Measurements from ENCODE around the gene PCDHGB3. TPM values are rescaled to one million over a fixed set of nuclear protein-coding genes. Genes with fewer than 3 reads are reported as not detected.
"Not testable (repeated sequence)": the region's sequence is repeated elsewhere in the genome, so short reads cannot be mapped to it uniquely, and the experiment has no call there.

PCDHGB3 gene
- total RNA-seq, 2 donors from 2014 or later = 11.2 to 15.4 TPM

DNA sequence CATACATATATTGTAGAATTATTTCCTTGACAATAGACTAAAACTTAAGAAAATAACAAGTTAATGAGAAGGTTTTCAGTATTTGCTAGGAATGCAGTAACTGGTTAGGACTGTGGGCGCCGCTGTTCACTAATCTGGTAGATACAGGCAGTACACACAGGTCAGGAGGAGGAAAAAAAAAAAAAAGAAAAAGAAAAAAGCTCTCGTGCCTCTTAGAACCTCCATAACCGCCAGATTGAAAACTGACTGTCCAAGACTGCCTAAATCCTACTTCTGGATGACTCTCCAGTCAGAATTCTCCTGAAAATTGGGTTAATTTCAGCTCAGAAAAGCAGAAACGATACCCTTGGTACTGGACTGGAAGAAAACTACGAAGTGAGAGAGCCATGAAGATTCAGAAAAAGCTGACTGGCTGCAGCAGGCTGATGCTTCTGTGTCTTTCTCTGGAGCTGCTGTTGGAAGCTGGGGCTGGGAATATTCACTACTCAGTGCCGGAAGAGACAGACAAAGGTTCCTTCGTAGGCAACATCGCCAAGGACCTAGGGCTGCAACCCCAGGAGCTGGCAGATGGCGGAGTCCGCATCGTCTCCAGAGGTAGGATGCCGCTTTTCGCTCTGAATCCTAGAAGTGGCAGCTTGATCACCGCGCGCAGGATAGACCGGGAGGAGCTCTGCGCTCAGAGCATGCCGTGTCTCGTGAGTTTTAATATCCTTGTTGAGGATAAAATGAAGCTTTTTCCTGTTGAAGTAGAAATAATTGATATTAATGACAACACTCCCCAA is 39.6 kb upstream of the PCDHGB3 start, which contains the start of gene PCDHGA1:
TSS of gene PCDHGA1 (plus strand) at position 216 of the 782 bp plus-strand sequence.
- no peaks in the 10 kb centered on the region for H3K27me3 ChIP-seq (replicated peaks; ENCODE audit: insufficient read depth)
- no peak for DNase-seq (ENCODE audit: low spot score)
- no peaks in the 10 kb centered on the region for H3K4me1 ChIP-seq (ENCODE audit: control insufficient read depth in 1 of 2, low read depth in 2 of 2)
- peak within 1 kb of the TSS; percentile 14 for H3K4me3 ChIP-seq
- TF ChIP-seq, protein P1, sequence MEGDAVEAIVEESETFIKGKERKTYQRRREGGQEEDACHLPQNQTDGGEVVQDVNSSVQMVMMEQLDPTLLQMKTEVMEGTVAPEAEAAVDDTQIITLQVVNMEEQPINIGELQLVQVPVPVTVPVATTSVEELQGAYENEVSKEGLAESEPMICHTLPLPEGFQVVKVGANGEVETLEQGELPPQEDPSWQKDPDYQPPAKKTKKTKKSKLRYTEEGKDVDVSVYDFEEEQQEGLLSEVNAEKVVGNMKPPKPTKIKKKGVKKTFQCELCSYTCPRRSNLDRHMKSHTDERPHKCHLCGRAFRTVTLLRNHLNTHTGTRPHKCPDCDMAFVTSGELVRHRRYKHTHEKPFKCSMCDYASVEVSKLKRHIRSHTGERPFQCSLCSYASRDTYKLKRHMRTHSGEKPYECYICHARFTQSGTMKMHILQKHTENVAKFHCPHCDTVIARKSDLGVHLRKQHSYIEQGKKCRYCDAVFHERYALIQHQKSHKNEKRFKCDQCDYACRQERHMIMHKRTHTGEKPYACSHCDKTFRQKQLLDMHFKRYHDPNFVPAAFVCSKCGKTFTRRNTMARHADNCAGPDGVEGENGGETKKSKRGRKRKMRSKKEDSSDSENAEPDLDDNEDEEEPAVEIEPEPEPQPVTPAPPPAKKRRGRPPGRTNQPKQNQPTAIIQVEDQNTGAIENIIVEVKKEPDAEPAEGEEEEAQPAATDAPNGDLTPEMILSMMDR (IDR thresholded peaks at IDR 0.05) = no peak
- no peaks in the 10 kb centered on the region for H3K36me3 ChIP-seq
- H3K27ac ChIP-seq = no peak within 1 kb of the TSS
- peaks cover 65% of the 10 kb centered on the region for H3K9me3 ChIP-seq
- ATAC-seq (ENCODE audit: insufficient number of reproducible peaks, low FRiP score, low read depth) = no peak

- H3K4me1 ChIP-seq (ENCODE audit: control insufficient read depth in 1 of 2, low read depth in 2 of 2); ATAC-seq (ENCODE audit: insufficient number of reproducible peaks, low FRiP score, low read depth); H3K36me3 ChIP-seq; DNase-seq (ENCODE audit: low spot score); H3K27me3 ChIP-seq (replicated peaks; ENCODE audit: insufficient read depth); H3K27ac ChIP-seq; H3K4me3 ChIP-seq: not testable (repeated sequence)
- peaks cover 82% of the 10 kb centered on the region for H3K9me3 ChIP-seq
Observed at GRCh38 chr5:141332571-141332970, 37.5 kb upstream of the PCDHGB3 start.

- Histone ChIP-seq H3K4me3 (peak within 1 kb of the TSS; percentile 64), H3K27ac (no peak within 1 kb of the TSS), H3K27me3 (replicated peaks; ENCODE audit: insufficient read depth) (no peaks in the 10 kb centered on the region), H3K36me3 (peaks cover 3% of the 10 kb centered on the region), H3K4me1 (ENCODE audit: control insufficient read depth in 1 of 2, low read depth in 2 of 2) (no peaks in the 10 kb centered on the region), H3K9me3 (peaks cover 89% of the 10 kb centered on the region)
- no peak for DNase-seq (ENCODE audit: low spot score)
- TF ChIP-seq, protein P1 (IDR thresholded peaks at IDR 0.05) = peak; percentile 25
- no peak for ATAC-seq (ENCODE audit: insufficient number of reproducible peaks, low FRiP score, low read depth)
Observed at GRCh38 chr5:141338538-141339306, 31.3 kb upstream of the PCDHGB3 start, which contains the start of gene PCDHGA2. PCDHGA2 (plus strand) TSS chr5:141338760.

DNA sequence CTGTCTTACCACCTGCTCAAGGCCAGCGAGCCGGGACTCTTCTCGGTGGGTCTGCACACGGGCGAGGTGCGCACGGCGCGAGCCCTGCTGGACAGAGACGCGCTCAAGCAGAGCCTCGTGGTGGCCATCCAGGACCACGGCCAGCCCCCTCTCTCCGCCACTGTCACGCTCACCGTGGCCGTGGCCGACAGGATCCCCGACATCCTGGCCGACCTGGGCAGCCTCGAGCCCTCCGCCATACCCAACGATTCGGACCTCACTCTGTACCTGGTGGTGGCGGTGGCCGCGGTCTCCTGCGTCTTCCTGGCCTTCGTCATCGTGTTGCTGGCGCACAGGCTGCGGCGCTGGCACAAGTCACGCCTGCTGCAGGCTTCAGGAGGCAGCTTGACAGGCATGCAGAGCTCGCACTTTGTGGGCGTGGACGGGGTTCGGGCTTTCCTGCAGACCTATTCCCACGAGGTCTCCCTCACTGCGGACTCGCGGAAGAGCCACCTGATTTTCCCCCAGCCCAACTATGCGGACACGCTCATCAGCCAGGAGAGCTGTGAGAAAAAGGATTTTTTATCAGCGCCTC is 29.2 kb upstream of the PCDHGB3 start:
- DNase-seq (ENCODE audit: low spot score); H3K4me1 ChIP-seq (ENCODE audit: control insufficient read depth in 1 of 2, low read depth in 2 of 2); H3K4me3 ChIP-seq; H3K36me3 ChIP-seq; H3K27ac ChIP-seq; H3K27me3 ChIP-seq (replicated peaks; ENCODE audit: insufficient read depth); ATAC-seq (ENCODE audit: insufficient number of reproducible peaks, low FRiP score, low read depth): not testable (repeated sequence)
- H3K9me3 ChIP-seq = peaks cover 92% of the 10 kb centered on the region

GRCh38 chr5:141342773-141343172 is 27.3 kb upstream of the PCDHGB3 start:
- TF ChIP-seq, protein P1 (IDR thresholded peaks at IDR 0.05) = no peak
- peaks cover 89% of the 10 kb centered on the region for H3K9me3 ChIP-seq

More at GRCh38 chr5:141342773-141343172, 27.3 kb upstream of the PCDHGB3 start:
- Histone ChIP-seq H3K27me3 (replicated peaks; ENCODE audit: insufficient read depth) (no peaks in the 10 kb centered on the region), H3K4me1 (ENCODE audit: control insufficient read depth in 1 of 2, low read depth in 2 of 2) (no peaks in the 10 kb centered on the region), H3K27ac (no peak overlapping the region), H3K4me3 (no peak overlapping the region), H3K36me3 (peaks cover 3% of the 10 kb centered on the region)
- DNase-seq (ENCODE audit: low spot score) (no peak), ATAC-seq (ENCODE audit: insufficient number of reproducible peaks, low FRiP score, low read depth) (no peak)

Measured in thoracic aorta (tissue), 2 donors.